Measurements from ENCODE around the gene TCF7. TPM values are rescaled to one million over a fixed set of nuclear protein-coding genes. Genes with fewer than 3 reads are reported as not detected.

Gene TCF7
- polyA plus RNA-seq, 2 of the 4 experiments (the other 2 are of a cell fraction), result 2.8 to 10.1 TPM

DNA sequence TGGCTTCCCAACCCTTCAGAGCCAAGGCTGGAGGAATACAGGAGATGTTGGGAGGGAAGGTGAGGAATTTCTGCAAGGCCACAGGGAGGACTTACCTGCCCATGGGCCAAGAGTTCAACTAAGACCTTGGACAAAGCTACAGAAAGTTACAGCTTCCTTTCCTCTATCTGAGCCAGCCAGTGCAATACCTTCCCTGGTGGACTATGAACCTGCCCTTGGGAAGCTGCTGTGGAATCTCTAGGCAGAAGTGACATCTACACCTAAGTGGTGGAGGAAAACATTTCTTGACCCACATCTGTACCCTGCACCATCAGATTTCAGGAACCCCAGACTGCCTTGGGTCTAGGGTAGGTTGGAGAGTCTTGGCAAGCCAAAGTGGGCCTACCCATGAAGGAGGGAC is 69.0 kb downstream of the TCF7 start:
- Histone ChIP-seq H3K4me2 (no peak overlapping the region), H3K4me1 (no peaks in the 10 kb centered on the region), H3K27ac (no peak overlapping the region), H3K4me3 (no peak overlapping the region), H3K9me3 (no peaks in the 10 kb centered on the region)
- TF ChIP-seq CEBPB (IDR thresholded peaks at IDR 0.05), result no peak
- TF ChIP-seq, protein P1, sequence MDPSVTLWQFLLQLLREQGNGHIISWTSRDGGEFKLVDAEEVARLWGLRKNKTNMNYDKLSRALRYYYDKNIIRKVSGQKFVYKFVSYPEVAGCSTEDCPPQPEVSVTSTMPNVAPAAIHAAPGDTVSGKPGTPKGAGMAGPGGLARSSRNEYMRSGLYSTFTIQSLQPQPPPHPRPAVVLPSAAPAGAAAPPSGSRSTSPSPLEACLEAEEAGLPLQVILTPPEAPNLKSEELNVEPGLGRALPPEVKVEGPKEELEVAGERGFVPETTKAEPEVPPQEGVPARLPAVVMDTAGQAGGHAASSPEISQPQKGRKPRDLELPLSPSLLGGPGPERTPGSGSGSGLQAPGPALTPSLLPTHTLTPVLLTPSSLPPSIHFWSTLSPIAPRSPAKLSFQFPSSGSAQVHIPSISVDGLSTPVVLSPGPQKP (IDR thresholded peaks at IDR 0.05; ENCODE audit: low read depth, low read length), result no peak
- TF ChIP-seq SREBF2 (IDR thresholded peaks at IDR 0.05), result no peak
- TF ChIP-seq FOXS1 (CRISPR knock-in tag; IDR thresholded peaks at IDR 0.05), result no peak
- TF ChIP-seq, protein P2, sequence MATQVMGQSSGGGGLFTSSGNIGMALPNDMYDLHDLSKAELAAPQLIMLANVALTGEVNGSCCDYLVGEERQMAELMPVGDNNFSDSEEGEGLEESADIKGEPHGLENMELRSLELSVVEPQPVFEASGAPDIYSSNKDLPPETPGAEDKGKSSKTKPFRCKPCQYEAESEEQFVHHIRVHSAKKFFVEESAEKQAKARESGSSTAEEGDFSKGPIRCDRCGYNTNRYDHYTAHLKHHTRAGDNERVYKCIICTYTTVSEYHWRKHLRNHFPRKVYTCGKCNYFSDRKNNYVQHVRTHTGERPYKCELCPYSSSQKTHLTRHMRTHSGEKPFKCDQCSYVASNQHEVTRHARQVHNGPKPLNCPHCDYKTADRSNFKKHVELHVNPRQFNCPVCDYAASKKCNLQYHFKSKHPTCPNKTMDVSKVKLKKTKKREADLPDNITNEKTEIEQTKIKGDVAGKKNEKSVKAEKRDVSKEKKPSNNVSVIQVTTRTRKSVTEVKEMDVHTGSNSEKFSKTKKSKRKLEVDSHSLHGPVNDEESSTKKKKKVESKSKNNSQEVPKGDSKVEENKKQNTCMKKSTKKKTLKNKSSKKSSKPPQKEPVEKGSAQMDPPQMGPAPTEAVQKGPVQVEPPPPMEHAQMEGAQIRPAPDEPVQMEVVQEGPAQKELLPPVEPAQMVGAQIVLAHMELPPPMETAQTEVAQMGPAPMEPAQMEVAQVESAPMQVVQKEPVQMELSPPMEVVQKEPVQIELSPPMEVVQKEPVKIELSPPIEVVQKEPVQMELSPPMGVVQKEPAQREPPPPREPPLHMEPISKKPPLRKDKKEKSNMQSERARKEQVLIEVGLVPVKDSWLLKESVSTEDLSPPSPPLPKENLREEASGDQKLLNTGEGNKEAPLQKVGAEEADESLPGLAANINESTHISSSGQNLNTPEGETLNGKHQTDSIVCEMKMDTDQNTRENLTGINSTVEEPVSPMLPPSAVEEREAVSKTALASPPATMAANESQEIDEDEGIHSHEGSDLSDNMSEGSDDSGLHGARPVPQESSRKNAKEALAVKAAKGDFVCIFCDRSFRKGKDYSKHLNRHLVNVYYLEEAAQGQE (IDR thresholded peaks at IDR 0.05), result no peak
- no peak for TF ChIP-seq BHLHE40 (IDR thresholded peaks at IDR 0.05; ENCODE audit: low read depth, low read length)
- TF ChIP-seq, protein P3, sequence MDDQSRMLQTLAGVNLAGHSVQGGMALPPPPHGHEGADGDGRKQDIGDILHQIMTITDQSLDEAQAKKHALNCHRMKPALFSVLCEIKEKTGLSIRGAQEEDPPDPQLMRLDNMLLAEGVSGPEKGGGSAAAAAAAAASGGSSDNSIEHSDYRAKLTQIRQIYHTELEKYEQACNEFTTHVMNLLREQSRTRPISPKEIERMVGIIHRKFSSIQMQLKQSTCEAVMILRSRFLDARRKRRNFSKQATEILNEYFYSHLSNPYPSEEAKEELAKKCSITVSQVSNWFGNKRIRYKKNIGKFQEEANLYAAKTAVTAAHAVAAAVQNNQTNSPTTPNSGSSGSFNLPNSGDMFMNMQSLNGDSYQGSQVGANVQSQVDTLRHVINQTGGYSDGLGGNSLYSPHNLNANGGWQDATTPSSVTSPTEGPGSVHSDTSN (IDR thresholded peaks at IDR 0.05), result no peak
- TF ChIP-seq EHMT2 (IDR thresholded peaks at IDR 0.05; ENCODE audit: low read depth), result no peak
- TF ChIP-seq PHF8 (IDR thresholded peaks at IDR 0.05; ENCODE audit: borderline replicate concordance, low read depth), result no peak
- TF ChIP-seq, protein P4, sequence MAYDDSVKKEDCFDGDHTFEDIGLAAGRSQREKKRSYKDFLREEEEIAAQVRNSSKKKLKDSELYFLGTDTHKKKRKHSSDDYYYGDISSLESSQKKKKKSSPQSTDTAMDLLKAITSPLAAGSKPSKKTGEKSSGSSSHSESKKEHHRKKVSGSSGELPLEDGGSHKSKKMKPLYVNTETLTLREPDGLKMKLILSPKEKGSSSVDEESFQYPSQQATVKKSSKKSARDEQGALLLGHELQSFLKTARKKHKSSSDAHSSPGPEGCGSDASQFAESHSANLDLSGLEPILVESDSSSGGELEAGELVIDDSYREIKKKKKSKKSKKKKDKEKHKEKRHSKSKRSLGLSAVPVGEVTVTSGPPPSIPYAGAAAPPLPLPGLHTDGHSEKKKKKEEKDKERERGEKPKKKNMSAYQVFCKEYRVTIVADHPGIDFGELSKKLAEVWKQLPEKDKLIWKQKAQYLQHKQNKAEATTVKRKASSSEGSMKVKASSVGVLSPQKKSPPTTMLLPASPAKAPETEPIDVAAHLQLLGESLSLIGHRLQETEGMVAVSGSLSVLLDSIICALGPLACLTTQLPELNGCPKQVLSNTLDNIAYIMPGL (CRISPR knock-in tag; IDR thresholded peaks at IDR 0.05; ENCODE audit: borderline replicate concordance), result no peak
- TF ChIP-seq GATA3 (IDR thresholded peaks at IDR 0.05; ENCODE audit: borderline replicate concordance), result no peak
- no peak for TF ChIP-seq JUN (IDR thresholded peaks at IDR 0.05)
- TF ChIP-seq CBX2 (IDR thresholded peaks at IDR 0.05; ENCODE audit: borderline replicate concordance, low read depth), result no peak
- TF ChIP-seq ZNF302 (CRISPR knock-in tag; IDR thresholded peaks at IDR 0.05), result no peak
- TF ChIP-seq HOXB5 (CRISPR knock-in tag; IDR thresholded peaks at IDR 0.05), result no peak
- ChIA-PET POLR2A (interaction anchor here (1.0 kb wide), 1 partner anchor 108 kb away, joined by 3 read pairs; no protein-coding TSS in a partner anchor), CTCF (interaction anchor here (0.6 to 14.7 kb wide), 35 partner anchors 9 to 405 kb away, joined by 3 to 345 read pairs (median 4); partner anchors contain the start of gene PPP2CA)
- ATAC-seq (no peak), DNase-seq (ENCODE audit: low read depth in 1 of 2, low spot score in 1 of 2) (no peak), FAIRE-seq (no peak)

DNA sequence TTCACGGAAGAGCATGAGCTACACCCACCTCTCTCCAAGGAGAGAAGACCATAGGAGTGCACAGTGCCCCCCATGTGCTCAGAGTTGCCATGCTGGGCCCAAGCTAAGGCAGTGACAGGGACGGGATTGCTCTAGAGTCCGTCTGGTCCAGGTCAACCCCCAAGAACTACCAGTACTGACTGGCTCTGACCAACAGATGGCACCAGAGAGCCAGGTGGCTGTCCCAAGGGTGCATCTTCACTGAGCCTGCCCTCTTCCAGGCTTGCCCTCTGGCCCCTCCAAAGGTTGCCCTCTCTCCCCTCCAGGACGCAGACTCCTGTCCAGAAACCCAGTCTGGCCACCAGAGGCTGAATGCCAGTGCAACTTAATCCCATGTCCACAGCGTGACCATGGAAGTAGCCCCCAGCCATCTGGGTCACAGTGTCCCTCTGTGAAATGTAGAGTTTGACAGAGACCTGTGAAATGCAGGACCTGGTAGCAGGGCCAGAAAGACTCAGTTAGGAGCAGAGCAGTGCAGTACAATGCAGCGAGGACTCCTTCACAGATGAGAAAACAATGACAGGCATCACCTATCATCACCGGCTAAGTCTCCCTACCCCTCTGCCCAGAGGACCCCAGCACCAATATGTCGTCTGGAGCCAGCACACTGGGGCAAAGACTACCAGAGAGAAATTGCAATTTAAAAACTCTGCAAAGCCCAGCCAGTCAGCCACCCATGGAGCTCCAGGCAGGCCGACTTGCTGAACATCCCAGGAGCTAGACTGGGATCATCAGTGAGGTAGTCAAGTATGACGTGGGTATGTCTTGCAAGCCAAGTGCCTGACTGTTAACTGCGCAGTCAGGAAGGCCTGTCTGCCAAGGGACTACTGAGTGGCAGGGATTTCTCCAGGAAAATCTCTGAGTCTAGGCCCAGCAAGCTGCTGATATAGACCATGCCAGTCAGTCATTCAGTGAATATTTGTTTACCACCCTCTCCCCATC is 70.0 kb downstream of the TCF7 start:
- WGBS (ENCODE audit: missing lambda C conversion rate), result 51% methylated on average over 11 of the region's 11 CpGs
- ChIA-PET POLR2A (interaction anchor here (1.0 kb wide), 1 partner anchor 107 kb away, joined by 3 read pairs; no protein-coding TSS in a partner anchor), CTCF (interaction anchor here (0.6 to 14.7 kb wide), 49 partner anchors 8 to 405 kb away, joined by 3 to 345 read pairs (median 4); partner anchors contain the start of gene PPP2CA)
- Histone ChIP-seq H3K4me1 (no peaks in the 10 kb centered on the region), H3K27ac (no peak overlapping the region), H3K9me3 (no peaks in the 10 kb centered on the region), H3K4me2 (no peak overlapping the region), H3K4me3 (no peak overlapping the region)
- FAIRE-seq (no peak), ATAC-seq (peak; percentile 87 to 95), DNase-seq (ENCODE audit: low read depth in 1 of 2, low spot score in 1 of 2) (peak; percentile 73 to 87)
- no peak for TF ChIP-seq NR3C1 (IDR thresholded peaks at IDR 0.05)
- TF ChIP-seq RAD21 (conservative IDR thresholded peaks at IDR 0.05 in 1 of 2, IDR thresholded peaks at IDR 0.05 in 1 of 2), result peak; percentile 94 to 97
- TF ChIP-seq RNF2 (IDR thresholded peaks at IDR 0.05; ENCODE audit: borderline replicate concordance, low read depth), result no peak
- no peak for TF ChIP-seq ZC3H11A (IDR thresholded peaks at IDR 0.05)
- peak; percentile 97 for TF ChIP-seq SMC3 (IDR thresholded peaks at IDR 0.05)
- no peak for TF ChIP-seq CHD4 (IDR thresholded peaks at IDR 0.05; ENCODE audit: borderline replicate concordance)
- TF ChIP-seq CBX2 (IDR thresholded peaks at IDR 0.05; ENCODE audit: borderline replicate concordance, low read depth), result no peak
- TF ChIP-seq, protein P3 (IDR thresholded peaks at IDR 0.05), result no peak
- no peak for TF ChIP-seq ESRRA (IDR thresholded peaks at IDR 0.05; ENCODE audit: borderline replicate concordance, low read length)
- TF ChIP-seq, protein P5, sequence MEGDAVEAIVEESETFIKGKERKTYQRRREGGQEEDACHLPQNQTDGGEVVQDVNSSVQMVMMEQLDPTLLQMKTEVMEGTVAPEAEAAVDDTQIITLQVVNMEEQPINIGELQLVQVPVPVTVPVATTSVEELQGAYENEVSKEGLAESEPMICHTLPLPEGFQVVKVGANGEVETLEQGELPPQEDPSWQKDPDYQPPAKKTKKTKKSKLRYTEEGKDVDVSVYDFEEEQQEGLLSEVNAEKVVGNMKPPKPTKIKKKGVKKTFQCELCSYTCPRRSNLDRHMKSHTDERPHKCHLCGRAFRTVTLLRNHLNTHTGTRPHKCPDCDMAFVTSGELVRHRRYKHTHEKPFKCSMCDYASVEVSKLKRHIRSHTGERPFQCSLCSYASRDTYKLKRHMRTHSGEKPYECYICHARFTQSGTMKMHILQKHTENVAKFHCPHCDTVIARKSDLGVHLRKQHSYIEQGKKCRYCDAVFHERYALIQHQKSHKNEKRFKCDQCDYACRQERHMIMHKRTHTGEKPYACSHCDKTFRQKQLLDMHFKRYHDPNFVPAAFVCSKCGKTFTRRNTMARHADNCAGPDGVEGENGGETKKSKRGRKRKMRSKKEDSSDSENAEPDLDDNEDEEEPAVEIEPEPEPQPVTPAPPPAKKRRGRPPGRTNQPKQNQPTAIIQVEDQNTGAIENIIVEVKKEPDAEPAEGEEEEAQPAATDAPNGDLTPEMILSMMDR (IDR thresholded peaks at IDR 0.05), result peak; percentile 90
